Mammary epithelial cell (primary cell): ENCODE data around the gene TMEM108.

ENCODE experiments used
- CTCF ChIP-seq, 2 donors: IDR thresholded peaks in 1 of 2; conservative IDR thresholded peaks in 1 of 2; 2 replicates each; pipeline ENCODE4 v1.5.1; 2011 to 2012; ENCODE audit warnings: inconsistent platforms in 2 of 2, low read length in 2 of 2, mild to moderate bottlenecking in 2 of 2, control low read depth in 1 of 2, low read depth in 1 of 2; ENCODE audit not compliant: insufficient read depth in 1 of 2; ENCODE audit errors: extremely low read depth in 1 of 2
- EZH2 ChIP-seq: IDR thresholded peaks from 2 replicates; pipeline ENCODE4 v1.6.1; 2012; ENCODE audit warnings: low read length, inconsistent platforms, borderline replicate concordance

- TF ChIP-seq CTCF (conservative IDR thresholded peaks at IDR 0.05 in 1 of 2, IDR thresholded peaks at IDR 0.05 in 1 of 2; ENCODE audit: extremely low read depth in 1 of 2, insufficient read depth in 1 of 2, low read depth in 1 of 2, low read length in 2 of 2) (no peak), EZH2 (no peak)
Observed at GRCh38 chr3:133093366-133093765, 55.2 kb downstream of the TMEM108 start.
